IPS-20b (cell line): ENCODE results near the gene VWA8.
"Not testable (repeated sequence)": the region's sequence is repeated elsewhere in the genome, so short reads cannot be mapped to it uniquely, and the experiment has no call there.

Source experiments
- H3K27ac ChIP-seq: one replicate; pipeline ENCODE4 v1.5.1; 2013; ENCODE audit warnings: low read length
- H3K27me3 ChIP-seq: 2 replicates; pipeline ENCODE4 v1.6.1; 2013; ENCODE audit warnings: mild to moderate bottlenecking, low read length, inconsistent platforms; ENCODE audit not compliant: insufficient read depth
- H3K36me3 ChIP-seq: 2 replicates; pipeline ENCODE4 v1.6.1; 2013; ENCODE audit warnings: low read depth, mild to moderate bottlenecking, inconsistent platforms, low read length, moderate library complexity; ENCODE audit not compliant: insufficient read depth
- H3K4me1 ChIP-seq: 2 replicates; pipeline ENCODE4 v1.6.1; 2013; ENCODE audit warnings: mild to moderate bottlenecking, control low read depth, inconsistent platforms, low read length, moderate library complexity; ENCODE audit not compliant: insufficient read depth
- H3K4me3 ChIP-seq: 2 replicates; pipeline ENCODE4 v1.5.1; 2013; ENCODE audit warnings: mild to moderate bottlenecking, low read length, inconsistent platforms
- H3K9ac ChIP-seq: 2 replicates; pipeline ENCODE4 v1.6.1; 2013; ENCODE audit warnings: low read depth, mild to moderate bottlenecking, inconsistent platforms, low read length, moderate library complexity
- H3K9me3 ChIP-seq: 2 replicates; pipeline ENCODE4 v1.6.1; 2013; ENCODE audit warnings: mild to moderate bottlenecking, low read depth, low read length, inconsistent platforms; ENCODE audit not compliant: insufficient read depth

Gene VWA8

GRCh38 chr13:41847216-41847615, 113.7 kb downstream of the VWA8 start:
- Histone ChIP-seq H3K4me1 (no peaks in the 10 kb centered on the region), H3K9me3 (no peaks in the 10 kb centered on the region), H3K4me3 (no peak overlapping the region), H3K36me3 (no peaks in the 10 kb centered on the region), H3K27ac (no peak overlapping the region), H3K9ac (no peak overlapping the region), H3K27me3 (no peaks in the 10 kb centered on the region)

GRCh38 chr13:41842036-41842620, 118.8 kb downstream of the VWA8 start:
- H3K36me3 ChIP-seq: no peaks in the 10 kb centered on the region
- no peak overlapping the region for H3K27ac ChIP-seq
- H3K9ac ChIP-seq: no peak overlapping the region
- H3K27me3 ChIP-seq: no peaks in the 10 kb centered on the region
- H3K4me3 ChIP-seq: no peak overlapping the region
- H3K9me3 ChIP-seq: no peaks in the 10 kb centered on the region
- H3K4me1 ChIP-seq: no peaks in the 10 kb centered on the region

- Histone ChIP-seq H3K4me3 (no peak overlapping the region), H3K9ac (no peak overlapping the region), H3K27ac (no peak overlapping the region), H3K4me1 (no peaks in the 10 kb centered on the region), H3K27me3 (no peaks in the 10 kb centered on the region), H3K9me3 (no peaks in the 10 kb centered on the region), H3K36me3 (peaks cover 7% of the 10 kb centered on the region; the same call in 1 of the 2 replicates)
These were observed 123.3 kb downstream of the VWA8 start for GRCh38 chr13:41837629-41838028.

GRCh38 chr13:41835871-41836270, 125.0 kb downstream of the VWA8 start:
- Histone ChIP-seq H3K9ac (no peak overlapping the region), H3K4me3 (no peak overlapping the region), H3K27ac (no peak overlapping the region), H3K36me3 (peaks cover 7% of the 10 kb centered on the region; the same call in 1 of the 2 replicates), H3K4me1 (no peaks in the 10 kb centered on the region), H3K27me3 (no peaks in the 10 kb centered on the region), H3K9me3 (no peaks in the 10 kb centered on the region)

- not testable (repeated sequence) for H3K4me3 ChIP-seq, H3K36me3 ChIP-seq, H3K27ac ChIP-seq, H3K9ac ChIP-seq, H3K27me3 ChIP-seq, H3K9me3 ChIP-seq, H3K4me1 ChIP-seq
These were observed 126.2 kb downstream of the VWA8 start for GRCh38 chr13:41834697-41835096.

- Histone ChIP-seq H3K9ac (no peak overlapping the region), H3K4me1 (no peaks in the 10 kb centered on the region), H3K9me3 (no peaks in the 10 kb centered on the region), H3K36me3 (peaks cover 7% of the 10 kb centered on the region; the same call in 1 of the 2 replicates), H3K27ac (no peak overlapping the region), H3K27me3 (no peaks in the 10 kb centered on the region), H3K4me3 (no peak overlapping the region)
These were observed 127.1 kb downstream of the VWA8 start for GRCh38 chr13:41833831-41834230.

GRCh38 chr13:41833201-41833600, 127.7 kb downstream of the VWA8 start:
- Histone ChIP-seq H3K9me3 (no peaks in the 10 kb centered on the region), H3K36me3 (peaks cover 7% of the 10 kb centered on the region; the same call in 1 of the 2 replicates), H3K27ac (no peak overlapping the region), H3K4me3 (no peak overlapping the region), H3K9ac (no peak overlapping the region), H3K4me1 (no peaks in the 10 kb centered on the region), H3K27me3 (no peaks in the 10 kb centered on the region)

GRCh38 chr13:41827507-41828213, 133.2 kb downstream of the VWA8 start:
- H3K27ac ChIP-seq: no peak overlapping the region
- H3K4me3 ChIP-seq: no peak overlapping the region
- H3K4me1 ChIP-seq: no peaks in the 10 kb centered on the region
- no peak overlapping the region for H3K9ac ChIP-seq
- no peaks in the 10 kb centered on the region for H3K9me3 ChIP-seq
- H3K27me3 ChIP-seq: no peaks in the 10 kb centered on the region
- no peaks in the 10 kb centered on the region for H3K36me3 ChIP-seq

GRCh38 chr13:41825691-41826090, 135.2 kb downstream of the VWA8 start:
- Histone ChIP-seq H3K4me3 (no peak overlapping the region), H3K36me3 (no peaks in the 10 kb centered on the region), H3K9ac (no peak overlapping the region), H3K27me3 (no peaks in the 10 kb centered on the region), H3K9me3 (no peaks in the 10 kb centered on the region), H3K27ac (no peak overlapping the region), H3K4me1 (no peaks in the 10 kb centered on the region; the same call in 1 of the 2 replicates)

GRCh38 chr13:41823476-41823875, 137.4 kb downstream of the VWA8 start:
- no peak overlapping the region for H3K4me3 ChIP-seq
- peaks cover 5% of the 10 kb centered on the region; the same call in 1 of the 2 replicates for H3K36me3 ChIP-seq
- no peak overlapping the region for H3K27ac ChIP-seq
- no peak overlapping the region for H3K9ac ChIP-seq
- no peaks in the 10 kb centered on the region; the same call in 1 of the 2 replicates for H3K4me1 ChIP-seq
- no peaks in the 10 kb centered on the region for H3K27me3 ChIP-seq
- no peaks in the 10 kb centered on the region for H3K9me3 ChIP-seq

GRCh38 chr13:41822560-41822959, 138.3 kb downstream of the VWA8 start:
- no peaks in the 10 kb centered on the region; the same call in 1 of the 2 replicates for H3K4me1 ChIP-seq
- peaks cover 5% of the 10 kb centered on the region; the same call in 1 of the 2 replicates for H3K36me3 ChIP-seq
- H3K4me3 ChIP-seq: no peak overlapping the region

GRCh38 chr13:41821238-41821594, 139.7 kb downstream of the VWA8 start:
- H3K4me3 ChIP-seq: no peak overlapping the region
- H3K9ac ChIP-seq: no peak overlapping the region
- H3K27me3 ChIP-seq: no peaks in the 10 kb centered on the region
- peaks cover 9% of the 10 kb centered on the region; the same call in 1 of the 2 replicates for H3K36me3 ChIP-seq
- H3K4me1 ChIP-seq: no peaks in the 10 kb centered on the region; the same call in 1 of the 2 replicates
- H3K9me3 ChIP-seq: no peaks in the 10 kb centered on the region
- no peak overlapping the region for H3K27ac ChIP-seq

More at GRCh38 chr13:41822560-41822959, 138.3 kb downstream of the VWA8 start:
- no peak overlapping the region for H3K9ac ChIP-seq
- H3K27ac ChIP-seq: no peak overlapping the region
- no peaks in the 10 kb centered on the region for H3K9me3 ChIP-seq
- no peaks in the 10 kb centered on the region for H3K27me3 ChIP-seq
